ENCODE measurements around the gene IER3IP1.
A peak's percentile ranks its signal among the peaks of the same experiment; 100 is the strongest.
"Not testable (repeated sequence)": the region's sequence is repeated elsewhere in the genome, so short reads cannot be mapped to it uniquely, and the experiment has no call there.

IER3IP1 gene, protein sequence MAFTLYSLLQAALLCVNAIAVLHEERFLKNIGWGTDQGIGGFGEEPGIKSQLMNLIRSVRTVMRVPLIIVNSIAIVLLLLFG

GRCh38 chr18:47175898-47176575 lies at the start of gene IER3IP1:
TSS of gene IER3IP1 (minus strand) at chr18:47176364. CDS start at chr18:47176277, 87 bp downstream.
- DNase-seq: peak; percentile 74

DNA sequence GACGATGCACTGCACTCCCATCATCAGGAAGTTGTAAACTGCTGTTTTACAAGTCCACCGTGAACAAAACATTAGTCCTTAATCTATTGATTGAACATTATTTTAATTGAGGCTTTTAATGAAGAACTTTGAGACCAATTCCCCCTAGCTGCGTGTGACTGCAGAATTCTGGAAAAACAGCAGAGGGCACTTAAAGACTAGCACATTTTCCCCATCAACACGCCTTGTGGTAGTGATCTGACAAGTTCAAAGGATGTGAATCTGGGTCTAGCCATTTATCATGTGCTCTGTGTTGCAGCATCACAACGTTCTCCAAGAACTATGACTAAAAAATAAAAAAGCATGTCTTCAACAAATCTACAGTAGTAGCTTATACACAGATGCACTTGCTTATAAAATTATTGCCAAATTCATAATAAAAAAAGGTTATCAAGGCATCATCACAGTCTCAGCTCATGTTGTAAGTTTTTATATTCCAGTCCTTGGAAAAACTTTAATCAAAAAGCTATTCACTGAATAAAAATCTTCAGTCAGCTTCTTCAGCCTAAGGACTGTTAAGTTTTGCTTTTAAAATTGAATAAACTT lies 39.5 kb upstream of the IER3IP1 start:
- DNase-seq: peak; percentile 1

GRCh38 chr18:47209171-47209570 lies 33.0 kb upstream of the IER3IP1 start:
- DNase-seq: no peak

DNA sequence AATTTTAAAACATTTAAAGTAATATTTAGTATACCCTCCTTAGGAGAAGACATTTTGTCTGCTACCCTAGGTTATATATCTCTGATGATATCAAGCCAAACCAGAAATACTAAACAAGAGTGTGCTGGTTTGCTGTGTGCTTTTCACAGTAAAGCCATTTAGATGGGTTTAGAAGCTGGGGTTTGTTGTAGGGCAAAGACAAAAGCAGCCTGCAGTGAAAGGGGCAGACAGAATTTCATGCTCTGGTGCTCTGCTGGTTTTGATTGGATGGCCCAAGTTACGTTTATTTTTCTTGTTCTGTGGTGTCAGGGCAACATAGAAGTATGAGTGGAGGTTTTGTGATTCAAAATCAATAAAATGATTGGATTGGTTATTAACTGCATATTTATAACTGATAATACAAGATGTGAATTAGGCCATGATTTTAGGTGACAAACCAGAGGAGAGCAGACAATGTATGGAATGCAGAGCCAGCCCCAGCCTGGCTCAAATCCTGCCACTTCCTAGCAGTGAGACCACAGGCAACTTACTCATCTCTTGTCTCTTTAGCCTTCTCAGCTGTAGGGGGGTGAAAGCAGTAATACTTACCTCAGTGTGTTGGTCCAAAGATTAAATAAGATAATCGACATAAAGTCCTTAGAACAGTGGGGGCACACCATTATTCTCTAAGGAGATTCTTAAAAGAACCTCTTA lies 30.9 kb upstream of the IER3IP1 start:
- DNase-seq: no peak

GRCh38 chr18:47204908-47205522 lies 28.9 kb upstream of the IER3IP1 start:
- DNase-seq: no peak

DNA sequence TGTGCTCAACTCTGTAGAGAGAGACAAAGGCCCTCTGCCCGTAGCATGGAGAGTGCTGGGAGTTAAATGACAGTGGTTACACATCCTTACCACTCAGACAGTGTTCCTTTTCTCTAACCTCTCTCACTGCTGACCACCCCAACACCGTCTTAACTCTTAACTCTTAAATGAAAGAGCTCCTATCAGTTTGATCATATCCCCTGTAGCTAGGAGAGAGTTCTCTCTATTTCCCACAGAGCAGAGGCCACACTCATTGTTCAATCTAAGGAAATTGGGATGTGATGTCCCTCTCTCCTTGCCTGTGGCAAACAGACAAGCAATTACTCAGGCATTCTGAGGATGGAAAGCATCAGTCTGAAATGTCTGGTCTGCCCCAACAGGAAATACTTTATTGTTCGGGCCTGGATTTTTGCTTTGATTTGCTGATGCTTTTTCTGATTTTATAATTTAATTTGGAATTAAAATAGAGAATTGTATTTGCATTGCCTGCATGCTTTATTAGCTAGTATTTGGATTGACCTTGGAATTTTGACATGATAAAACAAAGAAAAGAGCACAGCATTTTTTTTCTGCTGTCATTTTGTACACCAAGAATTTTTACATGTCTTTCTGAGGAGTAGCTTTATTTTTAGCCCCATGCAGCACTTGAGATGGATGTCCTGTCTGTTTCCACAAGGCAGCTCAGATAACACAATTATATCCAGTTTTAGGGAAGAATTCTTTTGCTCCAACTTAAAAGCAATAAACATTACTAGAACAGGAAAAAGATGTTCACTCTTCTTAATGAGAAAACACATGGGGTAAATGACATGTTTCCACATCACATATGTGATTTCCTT lies 27.7 kb upstream of the IER3IP1 start:
- no peak for DNase-seq

GRCh38 chr18:47195961-47196360 lies 19.8 kb upstream of the IER3IP1 start:
- DNase-seq: not testable (repeated sequence)

- DNase-seq: peak; percentile 9
Observed at GRCh38 chr18:47191961-47192360, 15.8 kb upstream of the IER3IP1 start.

GRCh38 chr18:47187721-47188120 lies 11.6 kb upstream of the IER3IP1 start:
- no peak for DNase-seq

- peak; percentile 15 for DNase-seq
Observed at GRCh38 chr18:47184419-47185050, 8.4 kb upstream of the IER3IP1 start.

GRCh38 chr18:47182156-47182555 lies 6.0 kb upstream of the IER3IP1 start:
- not testable (repeated sequence) for DNase-seq

- no peak for DNase-seq
Observed at GRCh38 chr18:47180765-47181164, 4.6 kb upstream of the IER3IP1 start.

DNA sequence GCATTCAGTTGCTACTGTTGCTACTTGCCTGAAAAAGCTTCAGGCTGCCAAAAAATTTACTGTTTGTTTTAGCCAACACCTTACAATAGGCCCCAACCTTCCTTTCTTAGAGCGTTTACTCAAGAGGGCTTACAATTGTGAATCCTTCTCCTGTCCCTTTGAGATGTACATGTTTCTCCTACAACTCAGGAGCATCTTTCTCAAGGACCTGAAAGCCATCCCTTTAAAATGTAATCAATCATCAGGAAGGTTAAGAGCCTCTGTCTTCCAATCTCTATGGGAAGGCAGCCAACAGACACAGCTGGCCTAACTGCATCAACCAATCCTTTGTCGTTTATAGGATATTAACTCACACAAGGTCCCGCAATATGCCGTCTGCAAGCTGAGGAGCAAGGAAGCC lies 3.4 kb upstream of the IER3IP1 start:
- no peak for DNase-seq

- no peak for DNase-seq
Observed at GRCh38 chr18:47175283-47175897, 774 bp downstream of the IER3IP1 start.

DNA sequence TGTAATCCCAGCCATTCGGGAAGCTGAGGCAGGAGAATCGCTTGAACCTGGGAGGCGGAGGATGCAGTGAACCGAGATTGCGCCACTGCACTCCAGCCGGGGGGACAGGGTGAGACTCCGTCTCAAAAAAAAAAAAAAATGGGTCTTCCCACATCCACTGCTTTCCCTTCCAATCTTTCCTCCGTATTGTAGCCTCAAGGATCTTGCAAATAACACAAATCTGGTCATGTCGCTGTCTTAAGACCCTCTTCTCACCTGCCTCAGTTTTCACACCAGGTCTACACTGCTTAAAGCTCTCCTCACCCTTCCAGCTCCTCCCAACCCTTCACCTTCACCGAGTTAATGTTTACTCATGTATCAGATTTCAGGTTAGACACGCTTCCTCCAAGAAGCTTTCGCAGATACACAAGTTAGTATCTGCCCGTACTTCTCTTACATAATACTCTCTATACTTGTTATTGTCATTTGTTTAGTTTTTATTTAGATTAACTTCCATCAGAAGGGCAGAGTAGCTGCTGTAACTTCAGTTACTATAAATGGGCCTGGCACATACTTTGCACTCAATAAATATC lies 1.5 kb downstream of the IER3IP1 start:
- DNase-seq: no peak

- DNase-seq: no peak
Observed at GRCh38 chr18:47172476-47172875, 3.7 kb downstream of the IER3IP1 start.

DNA sequence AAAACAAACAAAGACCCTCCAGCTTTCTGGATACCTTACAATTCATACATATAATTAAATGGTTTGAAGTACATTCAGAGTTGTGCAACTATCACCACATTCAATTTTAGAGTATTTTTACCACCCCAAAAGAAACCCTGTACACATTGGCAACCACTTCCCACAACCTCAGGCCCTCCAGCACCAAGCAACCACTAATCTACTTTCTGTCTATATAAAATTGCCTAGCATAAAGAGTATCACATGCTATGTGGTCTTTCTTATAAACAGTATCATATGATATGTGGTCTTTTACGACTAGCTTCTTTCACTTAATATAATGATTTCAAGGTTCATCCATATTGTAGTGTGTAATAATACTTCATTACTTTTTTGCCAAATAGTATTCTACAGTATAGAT lies 7.3 kb downstream of the IER3IP1 start:
- DNase-seq: no peak

- no peak for DNase-seq
Observed at GRCh38 chr18:47168509-47168908, 7.7 kb downstream of the IER3IP1 start.

DNA sequence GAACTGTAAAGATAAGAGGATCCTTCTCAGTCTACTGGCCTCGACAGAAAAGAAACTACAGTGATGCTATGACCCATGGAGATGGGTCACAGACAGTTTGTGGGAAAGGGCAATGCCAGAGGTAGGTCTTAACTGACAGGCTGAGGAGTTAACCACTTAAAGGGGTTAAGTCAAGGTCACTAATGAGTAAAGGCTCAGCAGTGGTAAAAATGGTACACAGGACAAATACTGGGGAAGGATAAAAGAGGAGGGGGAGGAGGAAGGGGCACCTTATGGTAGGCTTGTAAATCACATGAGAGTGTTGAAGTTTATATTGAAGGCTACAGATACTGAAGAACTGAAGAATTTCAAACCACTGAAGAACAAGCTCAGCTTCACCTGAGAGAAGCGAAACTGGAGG lies 9.9 kb downstream of the IER3IP1 start:
- no peak for DNase-seq

DNA sequence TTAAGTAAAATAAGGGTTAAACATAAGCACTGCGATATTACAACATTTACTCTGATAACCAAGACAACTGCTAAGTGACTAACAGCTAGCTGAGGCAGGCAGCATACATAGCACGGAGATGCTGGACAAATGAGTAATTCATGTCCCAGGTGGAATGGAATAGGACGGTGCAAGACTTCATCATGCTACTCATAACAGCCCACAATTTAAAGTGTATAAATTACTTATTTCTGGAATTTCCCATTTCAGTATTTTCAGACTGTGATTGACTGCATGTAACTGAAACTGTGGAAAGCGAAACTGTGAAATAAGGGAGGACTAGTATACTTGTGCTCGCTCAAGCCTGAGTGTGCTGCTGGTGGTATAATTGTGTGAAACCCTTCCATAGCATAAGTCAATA lies 12.9 kb downstream of the IER3IP1 start:
- peak; percentile 59 for DNase-seq

DNA sequence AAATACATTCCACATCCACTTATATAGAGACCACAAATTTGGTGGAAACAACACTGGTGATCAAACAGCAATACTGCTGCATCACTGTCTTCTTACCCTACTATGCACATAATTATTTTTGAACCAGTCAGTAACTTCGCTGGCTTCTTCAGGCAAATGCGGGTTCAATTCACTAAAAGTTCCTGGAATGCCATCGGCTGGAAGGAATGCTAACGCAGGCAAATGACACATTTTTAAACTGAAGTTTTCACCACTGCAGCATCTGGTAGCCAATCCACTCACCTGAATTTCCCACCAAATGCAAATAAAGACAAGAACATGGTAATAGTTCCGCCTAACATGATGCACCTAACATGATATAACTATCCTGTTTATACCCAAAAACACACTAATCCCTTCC lies 15.9 kb downstream of the IER3IP1 start:
- no peak for DNase-seq

Data from NCI-H226 (cell line).